Lower leg skin (tissue), 3 donors: ENCODE results near the gene HSP90AA1.

Source experiments
- CTCF ChIP-seq, 3 donors: fragments of 450-650 bp; IDR thresholded peaks; one replicate each; pipeline ENCODE4 v1.5.1; 2016; ENCODE audit warnings: antibody characterized with exemption in 3 of 3, mild to moderate bottlenecking in 3 of 3, moderate library complexity in 2 of 3
- POLR2A ChIP-seq, 2 donors: fragments of 450-650 bp; IDR thresholded peaks; one replicate each; pipeline ENCODE4 v1.6.1; 2016 to 2017; ENCODE audit warnings: antibody characterized with exemption in 2 of 2, mild to moderate bottlenecking in 1 of 2, moderate library complexity in 1 of 2

DNA sequence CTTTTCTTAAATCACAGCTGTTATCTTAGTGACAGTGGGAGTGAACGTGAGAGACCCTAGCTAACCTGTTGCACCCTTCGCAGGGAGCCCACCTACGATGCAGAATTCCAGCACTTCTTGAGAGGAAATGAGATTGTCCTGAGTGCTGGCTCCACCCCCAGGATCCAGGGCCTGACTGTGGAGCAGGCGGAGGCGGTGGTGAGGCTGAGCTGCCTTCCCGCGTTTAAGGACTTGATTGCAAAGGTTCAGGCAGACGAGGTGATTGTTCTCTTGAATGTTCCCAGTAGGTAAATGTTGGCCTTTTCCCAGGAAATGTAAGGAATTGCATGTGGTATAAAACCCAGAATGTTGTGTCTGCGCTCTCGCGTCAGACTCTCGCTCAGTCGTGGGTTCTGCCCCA lies 46.7 kb downstream of the HSP90AA1 start:
- TF ChIP-seq CTCF (IDR thresholded peaks at IDR 0.05) (no peak), POLR2A (IDR thresholded peaks at IDR 0.05) (no peak)
